GM21723 (cell line): ENCODE data around the gene ZNF524.

Experiments used
- ATAC-seq: cut with Tn5 transposase; IDR thresholded peaks from one replicate; pipeline ENCODE4 v1.9.1; 2021; ENCODE audit warnings: mild to moderate bottlenecking, moderate library complexity; ENCODE audit not compliant: unreplicated experiment

The ZNF524 gene

GRCh38 chr19:55601084-55601483 is 996 bp downstream of the ZNF524 start:
- no peak for ATAC-seq

- ATAC-seq: no peak
These were observed 2.3 kb downstream of the ZNF524 start for GRCh38 chr19:55602104-55603001.

- no peak for ATAC-seq
These were observed 3.0 kb downstream of the ZNF524 start for GRCh38 chr19:55603115-55603514.

GRCh38 chr19:55603581-55604292 is 3.6 kb downstream of the ZNF524 start:
- no peak for ATAC-seq

GRCh38 chr19:55605207-55605636 is 5.1 kb downstream of the ZNF524 start:
- peak; percentile 65 for ATAC-seq

GRCh38 chr19:55605637-55606470 is 5.8 kb downstream of the ZNF524 start, which contains the start of gene ZNF865:
TSS of gene ZNF865 (plus strand) at chr19:55605647. CDS start at chr19:55613619, 7,972 bp downstream.
- peak; percentile 34 for ATAC-seq

GRCh38 chr19:55606471-55606787 is 6.3 kb downstream of the ZNF524 start:
- no peak for ATAC-seq

GRCh38 chr19:55606817-55607216 is 6.7 kb downstream of the ZNF524 start:
- ATAC-seq: no peak

- ATAC-seq: no peak
These were observed 9.2 kb downstream of the ZNF524 start for GRCh38 chr19:55609326-55609725.

- no peak for ATAC-seq
These were observed 11.4 kb downstream of the ZNF524 start for GRCh38 chr19:55611300-55611982.

- no peak for ATAC-seq
These were observed 12.0 kb downstream of the ZNF524 start for GRCh38 chr19:55611983-55612645.

- ATAC-seq: no peak
These were observed 13.3 kb downstream of the ZNF524 start for GRCh38 chr19:55613396-55613795.

- ATAC-seq: no peak
These were observed 14.0 kb downstream of the ZNF524 start for GRCh38 chr19:55613930-55614710.

GRCh38 chr19:55614711-55615542 is 14.8 kb downstream of the ZNF524 start:
- no peak for ATAC-seq

GRCh38 chr19:55615543-55616394 is 15.7 kb downstream of the ZNF524 start:
- ATAC-seq: no peak

GRCh38 chr19:55616395-55616875 is 16.3 kb downstream of the ZNF524 start:
- ATAC-seq: no peak

- ATAC-seq: no peak
These were observed 17.3 kb downstream of the ZNF524 start for GRCh38 chr19:55617426-55617825.
